SK-N-SH treated with all-trans-retinoic acid at 6 μM for 48 hours (cell line): Measurements from ENCODE around the gene RSPH10B2.
"Not testable (repeated sequence)": the region's sequence is repeated elsewhere in the genome, so short reads cannot be mapped to it uniquely, and the experiment has no call there.

ENCODE experiments used
- ARNTL ChIP-seq: fragments of 450-650 bp; formaldehyde crosslinking; IDR thresholded peaks from 2 replicates; pipeline ENCODE4 v1.5.0; 2020; ENCODE audit warnings: low read depth, mild to moderate bottlenecking, moderate library complexity, borderline replicate concordance
- CSRNP3 ChIP-seq: fragments of 250-450 bp; sonication (Bioruptor Pico); IDR thresholded peaks from 2 replicates; pipeline ENCODE4 v1.5.1; 2021; ENCODE audit warnings: mild to moderate bottlenecking, moderate library complexity
- PATZ1 ChIP-seq: fragments of 250-450 bp; sonication (Bioruptor Pico); IDR thresholded peaks from 2 replicates; pipeline ENCODE4 v1.8.0; 2020; ENCODE audit warnings: mild to moderate bottlenecking, moderate library complexity, borderline replicate concordance
- RARB ChIP-seq: fragments of 250-450 bp; sonication (Bioruptor Pico); IDR thresholded peaks from 2 replicates; pipeline ENCODE4 v1.8.0; 2021; ENCODE audit warnings: mild to moderate bottlenecking, moderate library complexity
- TOX ChIP-seq: fragments of 250-450 bp; sonication (Bioruptor Pico); IDR thresholded peaks from 2 replicates; pipeline ENCODE4 v1.8.0; 2021; ENCODE audit warnings: mild to moderate bottlenecking, moderate library complexity, borderline replicate concordance
- ZFP3 ChIP-seq: fragments of 250-450 bp; sonication (Bioruptor Pico); IDR thresholded peaks from 2 replicates; pipeline ENCODE4 v1.5.0; 2020; ENCODE audit warnings: mild to moderate bottlenecking, moderate library complexity

DNA sequence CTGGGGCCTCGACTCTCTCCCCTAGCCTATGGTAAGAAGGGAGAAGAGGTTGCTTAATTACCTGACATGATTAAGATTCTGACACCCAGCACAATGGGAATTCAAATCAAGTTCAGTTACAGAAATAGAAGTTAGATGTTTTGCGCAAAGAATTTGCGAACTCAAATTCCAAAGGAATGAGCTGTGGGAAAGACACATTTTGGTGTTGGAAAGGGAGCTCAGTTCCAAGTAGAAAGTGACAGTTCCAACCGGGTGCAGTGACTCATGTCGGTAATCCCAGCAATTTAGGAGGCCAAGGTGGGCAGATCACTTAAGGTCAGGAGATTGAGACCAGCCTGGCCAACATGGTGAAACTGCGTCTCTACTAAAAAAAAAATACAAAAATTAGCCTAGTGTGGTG, 76.1 kb downstream of the RSPH10B2 start:
- not testable (repeated sequence) for TF ChIP-seq ZFP3 (CRISPR knock-in tag); PATZ1 (CRISPR knock-in tag); RARB (CRISPR knock-in tag); TOX (CRISPR knock-in tag); ARNTL; CSRNP3
